ENCODE measurements around the gene NDUFB7.

- no peak for TF ChIP-seq CTCF (IDR thresholded peaks at IDR 0.05)
- no peak for TF ChIP-seq POLR2A (IDR thresholded peaks at IDR 0.05)
Measured at GRCh38 chr19:14553939-14554243, 18.0 kb downstream of the NDUFB7 start.

Measured in thyroid gland (tissue), 4 donors.